Endothelial cell of umbilical vein (primary cell): ENCODE results near the gene CTSW.
A peak's percentile ranks its signal among the peaks of the same experiment; 100 is the strongest.

Experiments
- CTCF ChIP-seq, 2 donors: IDR thresholded peaks; 1 replicate in 1 of 2; 2 replicates in 1 of 2; pipeline ENCODE4 v1.5.1; 2011; ENCODE audit warnings: low read length in 2 of 2, mild to moderate bottlenecking in 2 of 2, moderate library complexity in 2 of 2, control low read depth in 1 of 2, inconsistent platforms in 1 of 2, low read depth in 1 of 2; ENCODE audit not compliant: insufficient read depth in 1 of 2; ENCODE audit errors: extremely low read depth in 1 of 2
- EZH2 ChIP-seq: IDR thresholded peaks from 2 replicates; pipeline ENCODE4 v1.6.1; 2012; ENCODE audit warnings: borderline replicate concordance, low read depth, mild to moderate bottlenecking, moderate library complexity, low read length, inconsistent platforms; ENCODE audit not compliant: severe bottlenecking
- FOS ChIP-seq: IDR thresholded peaks from 2 replicates; pipeline ENCODE4 v1.6.1; 2011; ENCODE audit warnings: mild to moderate bottlenecking, low read length, moderate library complexity, borderline replicate concordance; ENCODE audit not compliant: insufficient read depth
- MYC ChIP-seq: IDR thresholded peaks from one replicate; pipeline ENCODE4 v1.6.1; 2011; ENCODE audit warnings: mild to moderate bottlenecking, low read depth, low read length
- POLR2A ChIP-seq: IDR thresholded peaks from 2 replicates; pipeline ENCODE4 v1.6.1; 2012; ENCODE audit warnings: low read depth, mild to moderate bottlenecking, control low read depth, low read length

DNA sequence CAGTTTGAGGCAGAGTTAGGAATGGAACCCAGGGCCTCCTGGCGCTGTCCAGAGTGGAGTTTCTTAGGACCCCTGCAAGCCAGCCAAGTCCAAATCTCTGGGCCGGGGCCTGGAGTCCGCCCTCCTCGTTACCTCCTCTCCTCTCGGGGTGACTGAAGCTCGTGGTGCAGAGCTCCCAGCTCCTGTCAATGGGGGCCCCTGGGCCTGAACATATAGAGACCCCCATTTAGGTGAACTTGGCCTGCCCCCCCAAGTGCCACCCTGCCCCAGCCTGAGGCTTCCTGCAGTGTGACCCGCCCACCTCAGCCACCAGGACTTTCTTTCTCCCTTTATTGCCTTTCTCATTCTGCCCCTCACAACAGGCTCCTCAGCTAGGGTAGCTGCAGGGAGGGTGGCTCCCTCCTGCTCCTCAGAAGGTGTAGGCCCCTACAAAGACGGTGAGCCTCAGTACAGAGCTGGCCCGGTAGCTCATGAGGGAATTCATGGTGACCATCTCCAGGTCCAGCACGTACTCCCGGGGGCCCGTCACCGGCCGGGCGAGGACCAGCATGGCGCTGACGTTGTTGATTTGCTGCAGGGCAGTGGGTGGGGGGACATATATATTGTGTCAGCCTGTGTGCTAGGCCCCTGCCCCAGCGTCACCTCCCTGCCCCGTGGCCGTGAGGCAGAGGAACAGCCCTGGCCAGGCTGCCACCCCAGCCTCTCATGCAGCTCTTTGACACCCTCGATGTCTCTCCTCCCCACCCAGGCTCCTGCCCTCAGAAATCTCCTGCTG is 12.9 kb upstream of the CTSW start:
- TF ChIP-seq MYC, result no peak
- TF ChIP-seq CTCF (IDR thresholded peaks at IDR 0.05; ENCODE audit: extremely low read depth in 1 of 2, insufficient read depth in 1 of 2, low read depth in 1 of 2, low read length in 2 of 2), result no peak
- TF ChIP-seq POLR2A, result peak; percentile 32
- TF ChIP-seq FOS, result no peak
- no peak for TF ChIP-seq EZH2
